Neural crest cell (in vitro differentiated cells): ENCODE data around the gene SCMH1. TPM values are rescaled to one million over a fixed set of nuclear protein-coding genes. Genes with fewer than 3 reads are reported as not detected.
A peak's percentile ranks its signal among the peaks of the same experiment; 100 is the strongest.

Experiments used
- DNase-seq: peaks from one replicate; pipeline ENCODE4 v3.0.0; 2021; ENCODE audit warnings: low read depth, mixed read lengths, low spot score
- H3K27ac Mint-ChIP-seq: one replicate; pipeline ENCODE4 v1.8.0; 2021; ENCODE audit warnings: mild to moderate bottlenecking, mixed read lengths; ENCODE audit not compliant: unreplicated experiment
- H3K27me3 Mint-ChIP-seq: 2 replicates; pipeline ENCODE4 v1.8.0; 2021; ENCODE audit warnings: low read depth, mild to moderate bottlenecking, mixed read lengths
- H3K36me3 Mint-ChIP-seq: 2 replicates; pipeline ENCODE4 v1.8.0; 2021; ENCODE audit warnings: low read depth, mild to moderate bottlenecking, mixed read lengths
- H3K4me1 Mint-ChIP-seq: 2 replicates; pipeline ENCODE4 v1.8.0; 2021; ENCODE audit warnings: mixed read lengths
- H3K4me3 Mint-ChIP-seq: one replicate; pipeline ENCODE4 v1.8.0; 2021; ENCODE audit warnings: mild to moderate bottlenecking, mixed read lengths
- H3K9me3 Mint-ChIP-seq: 2 replicates; pipeline ENCODE4 v1.8.0; 2021; ENCODE audit warnings: mixed read lengths
- CTCF ChIP-seq: fragments of 200-600 bp; sonication (generic); conservative IDR thresholded peaks from 2 replicates; pipeline ENCODE4 v1.5.0; 2021; ENCODE audit warnings: antibody characterized with exemption, mild to moderate bottlenecking
- total RNA-seq: library from RNA; stranded (reverse); gene quantifications from 2 replicates; pipeline ENCODE4 v1.2.1, GENCODE V29; 2021

Gene SCMH1
- total RNA-seq, 1 donor from 2014 or later = 50.6 TPM

GRCh38 chr1:40980068-40980452, 262.0 kb downstream of the SCMH1 start:
- H3K36me3 Mint-ChIP-seq = peaks cover 7% of the 10 kb centered on the region
- H3K4me3 Mint-ChIP-seq = peak overlapping the region; percentile 95
- no peak for TF ChIP-seq CTCF
- no peak for DNase-seq
- H3K27me3 Mint-ChIP-seq = no peaks in the 10 kb centered on the region
- peak overlapping the region; percentile 97 for H3K27ac Mint-ChIP-seq
- H3K4me1 Mint-ChIP-seq = peaks cover 30% of the 10 kb centered on the region
- H3K9me3 Mint-ChIP-seq = peaks cover 5% of the 10 kb centered on the region

GRCh38 chr1:40979241-40980067, 262.7 kb downstream of the SCMH1 start, which contains the start of gene CTPS1:
Gene CTPS1 (plus strand): TSS chr1:40979696. CDS start chr1:40983291, 3,595 bp downstream.
- H3K27me3 Mint-ChIP-seq = no peaks in the 10 kb centered on the region
- peak; percentile 91 for DNase-seq
- H3K36me3 Mint-ChIP-seq = peaks cover 4% of the 10 kb centered on the region
- H3K4me3 Mint-ChIP-seq = peak within 1 kb of the TSS; percentile 95
- H3K4me1 Mint-ChIP-seq = peaks cover 30% of the 10 kb centered on the region
- TF ChIP-seq CTCF = peak; percentile 52
- peaks cover 5% of the 10 kb centered on the region for H3K9me3 Mint-ChIP-seq
- peak within 1 kb of the TSS; percentile 97 for H3K27ac Mint-ChIP-seq

- DNase-seq = no peak
- peak overlapping the region; percentile 87 for H3K4me3 Mint-ChIP-seq
- H3K4me1 Mint-ChIP-seq = peaks cover 30% of the 10 kb centered on the region
- H3K27ac Mint-ChIP-seq = no peak overlapping the region
- H3K9me3 Mint-ChIP-seq = peaks cover 5% of the 10 kb centered on the region
- no peaks in the 10 kb centered on the region for H3K27me3 Mint-ChIP-seq
- no peak for TF ChIP-seq CTCF
- H3K36me3 Mint-ChIP-seq = peaks cover 3% of the 10 kb centered on the region
These were observed 263.2 kb downstream of the SCMH1 start for GRCh38 chr1:40978886-40979240.

- H3K4me3 Mint-ChIP-seq = peak overlapping the region; percentile 43
- peaks cover 26% of the 10 kb centered on the region for H3K4me1 Mint-ChIP-seq
- H3K27me3 Mint-ChIP-seq = no peaks in the 10 kb centered on the region
- no peak overlapping the region for H3K27ac Mint-ChIP-seq
- no peaks in the 10 kb centered on the region for H3K36me3 Mint-ChIP-seq
- no peak for TF ChIP-seq CTCF
- no peak for DNase-seq
- H3K9me3 Mint-ChIP-seq = peaks cover 5% of the 10 kb centered on the region
These were observed 264.4 kb downstream of the SCMH1 start for GRCh38 chr1:40977716-40978115.

Other genes starting within 250 kb of the SCMH1 start
- 0.37 and 0.64 TPM in 2 replicates for gene SLFNL1, start 220.6 kb downstream of the SCMH1 start, total RNA-seq
- gene FOXO6, start 119.1 kb upstream of the SCMH1 start, total RNA-seq = 1.2 and 1.4 TPM in 2 replicates
- gene EDN2, start 242.4 kb upstream of the SCMH1 start, total RNA-seq = not detected in 2 replicates